H1 (cell line): Measurements from ENCODE around the gene BRPF1. TPM values are rescaled to one million over a fixed set of nuclear protein-coding genes. Genes with fewer than 3 reads are reported as not detected.

ENCODE experiments used
- CHD2 ChIP-seq: IDR thresholded peaks from 2 replicates; pipeline ENCODE4 v1.6.1; 2012; ENCODE audit warnings: low read length, improper control_type of control experiment
- CREB1 ChIP-seq: IDR thresholded peaks from 2 replicates; pipeline ENCODE4 v1.6.1; 2012; ENCODE audit warnings: inconsistent platforms
- GTF2F1 ChIP-seq: IDR thresholded peaks from 2 replicates; pipeline ENCODE4 v1.6.1; 2012; ENCODE audit warnings: low read depth, low read length, improper control_type of control experiment, borderline replicate concordance
- NANOG ChIP-seq: IDR thresholded peaks from 2 replicates; pipeline ENCODE4 v1.6.1; 2011; ENCODE audit warnings: low read length, low read depth, mild to moderate bottlenecking, inconsistent platforms; ENCODE audit not compliant: insufficient read depth, poor library complexity, severe bottlenecking
- RAD21 ChIP-seq, 2 experiments: IDR thresholded peaks in 1 of 2; conservative IDR thresholded peaks in 1 of 2; 2 replicates each; pipeline ENCODE4 v1.6.1; 2011; ENCODE audit warnings: low read depth in 2 of 2, low read length in 2 of 2, improper control_type of control experiment in 1 of 2, inconsistent platforms in 1 of 2, mild to moderate bottlenecking in 1 of 2, moderate library complexity in 1 of 2
- SIN3A ChIP-seq, 2 experiments: IDR thresholded peaks in 1 of 2; conservative IDR thresholded peaks in 1 of 2; 2 replicates each; pipeline ENCODE4 v1.6.1; 2011 to 2012; ENCODE audit warnings: low read length in 2 of 2, improper control_type of control experiment in 1 of 2, low read depth in 1 of 2, mild to moderate bottlenecking in 1 of 2
- SRF ChIP-seq: IDR thresholded peaks from 2 replicates; pipeline ENCODE4 v1.6.1; 2011; ENCODE audit warnings: mild to moderate bottlenecking, low read depth, low read length, moderate library complexity
- polyA plus RNA-seq, 7 experiments: library from polyadenylated mRNA; depleted of rRNA in 3 of 7; stranded (reverse) in 5 of 7; unstranded in 2 of 7; fragments of >200 nt in 5 of 7; fragments of 200-250 nt in 2 of 7; gene quantifications; 1 replicate in 5 of 7; 2 replicates in 1 of 7; 4 replicates in 1 of 7; pipeline versions ENCODE4 v1.2.1 to v1.2.3, GENCODE V29; 2011 to 2013; ENCODE audit warnings: missing spikeins in 2 of 7, mixed read lengths in 2 of 7
- total RNA-seq: library from RNA; stranded (reverse); fragmentation: NEBNext Ultra II Directional; extraction: Animal tissue kit (Norgen Biotek cat#: 25700); gene quantifications from 2 replicates; pipeline ENCODE4 v1.2.1, GENCODE V29; 2021

BRPF1 gene
- total and polyA plus RNA-seq, 2 of the 8 experiments (the other 6 are each of a cell fraction or from before 2014, with no cell fraction given), result 11.3 to 21.7 TPM

- TF ChIP-seq CHD2 (no peak), SRF (no peak), GTF2F1 (no peak), RAD21 (IDR thresholded peaks at IDR 0.05 in 1 of 2, conservative IDR thresholded peaks at IDR 0.05 in 1 of 2; ENCODE audit: low read depth in 2 of 2, low read length in 2 of 2) (no peak), NANOG (no peak), CREB1 (no peak), SIN3A (conservative IDR thresholded peaks at IDR 0.05 in 1 of 2, IDR thresholded peaks at IDR 0.05 in 1 of 2; ENCODE audit: low read depth in 1 of 2, low read length in 2 of 2) (no peak)
These were observed 23.1 kb downstream of the BRPF1 start (continued) for GRCh38 chr3:9754678-9755077.
